Prostate gland (tissue), 2 donors: ENCODE data around the gene GRID2.

Experiments
- CTCF ChIP-seq, 4 experiments: fragments of 200-600 bp in 2 of 4; fragments of 450-650 bp in 2 of 4; sonication (generic) in 2 of 4; IDR thresholded peaks; 1 replicate in 3 of 4; 2 replicates in 1 of 4; pipeline ENCODE4 v1.5.1; 2016 to 2019; ENCODE audit warnings: antibody characterized with exemption in 4 of 4, mild to moderate bottlenecking in 2 of 4, moderate library complexity in 2 of 4
- POLR2A ChIP-seq: fragments of 450-650 bp; IDR thresholded peaks from one replicate; pipeline ENCODE4 v1.6.1; 2016; ENCODE audit warnings: antibody characterized with exemption, mild to moderate bottlenecking

- TF ChIP-seq CTCF (IDR thresholded peaks at IDR 0.05), result no peak
- no peak for TF ChIP-seq POLR2A
Measured at GRCh38 chr4:93467484-93468155, 1163.9 kb downstream of the GRID2 start.
